Thyroid gland (tissue), 4 donors: ENCODE results near the gene BMPR2. TPM values are rescaled to one million over a fixed set of nuclear protein-coding genes. Genes with fewer than 3 reads are reported as not detected.
"Not testable (repeated sequence)": the region's sequence is repeated elsewhere in the genome, so short reads cannot be mapped to it uniquely, and the experiment has no call there.

Experiments
- DNase-seq, 2 donors: peaks; one replicate each; pipeline ENCODE4 v3.0.0-alpha.2; 2019
- H3K27ac ChIP-seq, 3 donors: fragments of 200-600 bp; sonication (generic); 1 replicate in 2 of 3; 2 replicates in 1 of 3; pipeline ENCODE4 v1.5.1; 2016 to 2019; ENCODE audit warnings: mild to moderate bottlenecking in 1 of 3, moderate library complexity in 1 of 3
- H3K27me3 ChIP-seq: fragments of 200-600 bp; sonication (generic); one replicate; pipeline ENCODE4 v1.5.1; 2019
- H3K36me3 ChIP-seq, 2 donors: fragments of 200-600 bp; sonication (generic); one replicate each; pipeline ENCODE4 v1.5.1; 2016 to 2019
- H3K4me1 ChIP-seq, 2 donors: fragments of 200-600 bp; sonication (generic); one replicate each; pipeline ENCODE4 v1.5.1; 2017 to 2019
- H3K4me3 ChIP-seq, 3 donors: fragments of 200-600 bp; sonication (generic); replicated peaks in 1 of 3; 1 replicate in 2 of 3; 2 replicates in 1 of 3; pipeline ENCODE4 v1.5.1; 2016; ENCODE audit warnings: mild to moderate bottlenecking in 1 of 3
- H3K9me3 ChIP-seq: fragments of 200-600 bp; sonication (generic); one replicate; pipeline ENCODE4 v1.5.1; 2017
- POLR2A ChIP-seq, 2 donors: fragments of 450-650 bp; IDR thresholded peaks; one replicate each; pipeline ENCODE4 v1.6.1; 2017; ENCODE audit warnings: antibody characterized with exemption in 2 of 2, mild to moderate bottlenecking in 2 of 2, moderate library complexity in 1 of 2
- WGBS, 2 donors: methylation state at CpG; one replicate each; pipeline ENCODE4 v1.1.5; 2017; 5-methylcytosine and 5-hydroxymethylcytosine counted together
- intact Hi-C: fragments of 100-400 bp; cut with DNase I; formaldehyde crosslinking; loops from one replicate; pipeline ENCODE4 v1.15.1; 2023
- total RNA-seq, 4 donors: library from RNA; depleted of rRNA; stranded (reverse); fragments of >200 nt; gene quantifications; one replicate each; pipeline ENCODE4 v1.2.3, GENCODE V29; 2016
- TF ChIP-seq, protein P1 (sequence below), 6 experiments: fragments of 200-600 bp in 3 of 6; fragments of 450-650 bp in 3 of 6; sonication (generic) in 3 of 6; IDR thresholded peaks; one replicate each; pipeline ENCODE4 v1.5.1; 2016 to 2019; ENCODE audit warnings: antibody characterized with exemption in 6 of 6, mild to moderate bottlenecking in 2 of 6, inconsistent platforms in 1 of 6, moderate library complexity in 1 of 6

BMPR2 gene
- total RNA-seq, 4 donors from 2014 or later = 50.1 to 67.0 (median 56.3) TPM

DNA sequence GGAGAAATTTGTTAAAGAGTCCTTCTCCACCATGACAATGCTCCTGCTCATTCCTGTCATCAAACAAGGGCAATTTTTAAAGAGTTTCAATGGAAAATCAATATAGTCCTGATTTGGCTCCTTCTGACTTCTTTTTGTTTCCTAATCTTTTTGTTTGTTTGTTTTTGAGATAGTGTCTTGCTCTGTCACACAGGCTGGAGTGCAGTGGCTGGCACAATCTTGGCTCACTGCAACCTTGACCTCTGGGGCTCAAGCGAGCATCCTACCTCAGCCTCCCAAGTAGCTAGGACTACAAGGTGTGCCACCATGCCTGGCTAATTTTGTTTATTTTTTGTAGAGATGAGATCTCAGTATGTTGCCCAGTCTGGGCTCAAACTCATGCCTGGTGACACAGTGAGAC lies 58.3 kb downstream of the BMPR2 start:
- H3K4me1 ChIP-seq = peaks cover 0 to 9% of the 10 kb centered on the region in 2 donors
- no peak for TF ChIP-seq POLR2A (IDR thresholded peaks at IDR 0.05)
- TF ChIP-seq, protein P1, sequence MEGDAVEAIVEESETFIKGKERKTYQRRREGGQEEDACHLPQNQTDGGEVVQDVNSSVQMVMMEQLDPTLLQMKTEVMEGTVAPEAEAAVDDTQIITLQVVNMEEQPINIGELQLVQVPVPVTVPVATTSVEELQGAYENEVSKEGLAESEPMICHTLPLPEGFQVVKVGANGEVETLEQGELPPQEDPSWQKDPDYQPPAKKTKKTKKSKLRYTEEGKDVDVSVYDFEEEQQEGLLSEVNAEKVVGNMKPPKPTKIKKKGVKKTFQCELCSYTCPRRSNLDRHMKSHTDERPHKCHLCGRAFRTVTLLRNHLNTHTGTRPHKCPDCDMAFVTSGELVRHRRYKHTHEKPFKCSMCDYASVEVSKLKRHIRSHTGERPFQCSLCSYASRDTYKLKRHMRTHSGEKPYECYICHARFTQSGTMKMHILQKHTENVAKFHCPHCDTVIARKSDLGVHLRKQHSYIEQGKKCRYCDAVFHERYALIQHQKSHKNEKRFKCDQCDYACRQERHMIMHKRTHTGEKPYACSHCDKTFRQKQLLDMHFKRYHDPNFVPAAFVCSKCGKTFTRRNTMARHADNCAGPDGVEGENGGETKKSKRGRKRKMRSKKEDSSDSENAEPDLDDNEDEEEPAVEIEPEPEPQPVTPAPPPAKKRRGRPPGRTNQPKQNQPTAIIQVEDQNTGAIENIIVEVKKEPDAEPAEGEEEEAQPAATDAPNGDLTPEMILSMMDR (IDR thresholded peaks at IDR 0.05) = no peak
- DNase-seq = no peak
- H3K27me3 ChIP-seq = no peaks in the 10 kb centered on the region
- H3K36me3 ChIP-seq = no peaks in the 10 kb centered on the region
- no peak overlapping the region for H3K4me3 ChIP-seq
- no peaks in the 10 kb centered on the region for H3K9me3 ChIP-seq
- WGBS, 2 donors = 93 to 100% methylated on average over 1 of the region's 1 CpG
- intact Hi-C loops = no loop called here
- no peak overlapping the region for H3K27ac ChIP-seq

DNA sequence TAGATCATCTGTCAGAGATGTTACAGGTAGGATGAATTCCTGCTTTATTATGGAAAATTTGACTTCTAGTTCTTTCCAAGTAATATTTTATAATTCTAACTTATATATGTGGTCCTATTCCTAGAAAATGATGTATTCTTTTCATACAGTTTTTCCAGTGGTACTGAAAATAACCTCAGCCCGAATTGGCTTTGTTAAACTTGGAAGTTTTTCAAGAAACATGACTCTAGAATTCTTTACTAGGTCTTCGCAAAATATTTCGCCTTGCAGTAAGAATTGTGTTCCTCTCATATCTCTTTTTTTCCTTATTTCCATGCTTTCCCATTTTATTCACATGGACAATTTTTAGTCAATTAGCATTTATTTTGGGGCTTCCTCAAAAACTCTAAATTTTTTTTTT lies 60.5 kb downstream of the BMPR2 start:
- TF ChIP-seq, protein P1 (IDR thresholded peaks at IDR 0.05) = no peak
- no peak for TF ChIP-seq POLR2A (IDR thresholded peaks at IDR 0.05)
- Histone ChIP-seq H3K9me3 (no peaks in the 10 kb centered on the region), H3K4me3 (no peak overlapping the region), H3K36me3 (no peaks in the 10 kb centered on the region), H3K27ac (no peak overlapping the region), H3K4me1 (peaks cover 0 to 9% of the 10 kb centered on the region in 2 donors), H3K27me3 (no peaks in the 10 kb centered on the region)
- intact Hi-C loops = no loop called here
- 66 to 72% methylated on average over 3 of the region's 3 CpGs for WGBS, 2 donors
- no peak for DNase-seq

DNA sequence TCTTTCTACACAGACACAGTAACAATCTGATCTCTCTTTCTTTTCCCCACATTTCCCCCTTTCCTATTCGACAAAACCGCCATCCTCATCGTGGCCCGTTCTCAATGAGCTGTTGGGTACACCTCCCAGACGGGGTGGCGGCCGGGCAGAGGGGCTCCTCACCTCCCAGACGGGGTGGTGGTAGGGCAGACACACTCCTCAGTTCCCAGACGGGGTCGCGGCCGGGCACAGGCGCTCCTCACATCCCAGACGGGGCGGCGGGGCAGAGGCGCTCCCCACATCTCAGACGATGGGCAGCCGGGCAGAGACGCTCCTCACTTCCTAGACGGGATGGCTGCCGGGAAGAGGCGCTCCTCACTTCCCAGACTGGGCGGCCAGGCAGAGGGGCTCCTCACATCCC lies 64.0 kb downstream of the BMPR2 start:
- H3K9me3 ChIP-seq, H3K4me3 ChIP-seq, H3K27me3 ChIP-seq, H3K27ac ChIP-seq, H3K4me1 ChIP-seq, H3K36me3 ChIP-seq, intact Hi-C loops, DNase-seq: not testable (repeated sequence)
- 93 to 97% methylated on average over 14 to 18 of the region's 24 CpGs for WGBS, 2 donors

DNA sequence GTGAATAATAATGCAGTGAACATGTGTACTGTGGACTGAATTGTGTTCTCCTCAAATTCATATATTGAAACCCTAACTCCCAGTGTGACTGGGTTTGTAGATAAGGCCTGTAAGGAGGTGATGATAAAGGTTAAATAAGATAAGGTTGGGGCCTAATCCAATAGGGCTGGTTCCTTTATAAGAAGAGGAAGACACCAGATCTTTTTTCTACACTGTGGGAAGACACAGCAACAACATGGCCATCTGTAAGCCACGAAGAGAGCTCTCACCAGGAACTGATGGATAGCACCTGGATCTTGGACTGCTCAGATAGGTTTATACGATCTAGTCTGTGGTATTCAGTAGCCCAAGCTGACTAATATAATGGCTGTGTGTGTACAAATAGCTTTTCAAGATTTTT lies 66.8 kb downstream of the BMPR2 start:
- H3K9me3 ChIP-seq = no peaks in the 10 kb centered on the region
- DNase-seq = no peak
- no peaks in the 10 kb centered on the region for H3K36me3 ChIP-seq
- no peak overlapping the region for H3K4me3 ChIP-seq
- intact Hi-C loops = no loop called here
- TF ChIP-seq, protein P1 (IDR thresholded peaks at IDR 0.05) = no peak
- no peak for TF ChIP-seq POLR2A (IDR thresholded peaks at IDR 0.05)
- H3K27ac ChIP-seq = no peak overlapping the region
- WGBS, 2 donors = 87 to 91% methylated on average over 2 of the region's 2 CpGs
- H3K27me3 ChIP-seq = no peaks in the 10 kb centered on the region
- no peaks in the 10 kb centered on the region for H3K4me1 ChIP-seq

DNA sequence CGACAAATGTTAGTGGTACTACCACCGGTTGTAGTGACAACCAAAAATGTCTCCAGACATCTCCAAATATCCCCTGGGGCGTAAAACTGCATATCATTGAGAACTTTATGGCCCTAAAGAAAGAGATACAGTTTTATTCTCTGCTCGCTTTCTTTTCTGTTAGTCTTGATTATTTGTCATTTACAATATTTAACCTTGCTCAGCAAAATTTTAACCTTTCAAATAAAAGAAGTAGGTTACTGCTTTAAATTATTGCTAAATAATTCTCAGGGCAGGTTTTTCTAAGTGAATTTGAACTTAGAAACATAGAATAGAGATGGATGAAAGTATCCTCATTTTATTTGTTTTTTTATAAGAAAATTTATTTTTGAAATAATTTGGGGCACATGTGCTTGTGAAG lies 67.9 kb downstream of the BMPR2 start:
- intact Hi-C loops = no loop called here
- TF ChIP-seq, protein P1 (IDR thresholded peaks at IDR 0.05) = no peak
- TF ChIP-seq POLR2A (IDR thresholded peaks at IDR 0.05) = no peak
- no peaks in the 10 kb centered on the region for H3K27me3 ChIP-seq
- 95 to 97% methylated on average over 4 of the region's 4 CpGs for WGBS, 2 donors
- no peaks in the 10 kb centered on the region for H3K9me3 ChIP-seq
- no peaks in the 10 kb centered on the region for H3K4me1 ChIP-seq
- no peak overlapping the region for H3K4me3 ChIP-seq
- H3K27ac ChIP-seq = no peak overlapping the region
- DNase-seq = no peak
- H3K36me3 ChIP-seq = no peaks in the 10 kb centered on the region

DNA sequence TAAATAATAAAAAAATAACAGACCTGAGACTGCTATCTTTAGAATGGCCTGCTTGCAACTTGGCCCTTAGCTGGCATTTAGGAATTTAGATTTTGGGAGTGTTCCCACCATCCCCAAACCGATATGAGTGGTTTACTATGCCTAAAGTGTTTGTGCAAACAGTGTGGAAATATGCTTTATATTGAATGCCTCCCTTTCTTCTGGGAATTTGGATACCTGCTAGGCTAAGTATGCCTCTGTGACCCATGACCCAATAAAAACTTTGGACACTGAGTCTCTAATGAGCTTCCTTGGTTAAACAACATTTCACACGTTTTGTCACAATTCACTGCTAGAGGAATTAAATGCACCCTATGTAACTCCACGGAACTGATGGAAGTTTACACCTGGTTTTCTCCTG lies 73.2 kb downstream of the BMPR2 start:
- no peaks in the 10 kb centered on the region for H3K4me1 ChIP-seq
- no peak overlapping the region for H3K4me3 ChIP-seq
- no peak for TF ChIP-seq POLR2A (IDR thresholded peaks at IDR 0.05)
- TF ChIP-seq, protein P1 (IDR thresholded peaks at IDR 0.05) = no peak
- H3K9me3 ChIP-seq = no peaks in the 10 kb centered on the region
- no peaks in the 10 kb centered on the region for H3K36me3 ChIP-seq
- no peak for DNase-seq
- no peaks in the 10 kb centered on the region for H3K27me3 ChIP-seq
- WGBS, 2 donors = 95% methylated on average over 3 of the region's 3 CpGs
- H3K27ac ChIP-seq = no peak overlapping the region
- intact Hi-C loops = no loop called here
